Tibial nerve (tissue), 3 donors: Measurements from ENCODE around the gene DIPK2A.

Experiments used
- POLR2A ChIP-seq, 2 donors: fragments of 450-650 bp; IDR thresholded peaks; one replicate each; pipeline ENCODE4 v1.6.1; 2017; ENCODE audit warnings: antibody characterized with exemption in 2 of 2, mild to moderate bottlenecking in 2 of 2, moderate library complexity in 2 of 2
- TF ChIP-seq, protein P1 (sequence below), 5 experiments: fragments of 200-600 bp in 3 of 5; fragments of 450-650 bp in 2 of 5; sonication (generic) in 3 of 5; IDR thresholded peaks; one replicate each; pipeline ENCODE4 v1.5.1; 2016 to 2019; ENCODE audit warnings: antibody characterized with exemption in 5 of 5, mild to moderate bottlenecking in 3 of 5, moderate library complexity in 2 of 5

DNA sequence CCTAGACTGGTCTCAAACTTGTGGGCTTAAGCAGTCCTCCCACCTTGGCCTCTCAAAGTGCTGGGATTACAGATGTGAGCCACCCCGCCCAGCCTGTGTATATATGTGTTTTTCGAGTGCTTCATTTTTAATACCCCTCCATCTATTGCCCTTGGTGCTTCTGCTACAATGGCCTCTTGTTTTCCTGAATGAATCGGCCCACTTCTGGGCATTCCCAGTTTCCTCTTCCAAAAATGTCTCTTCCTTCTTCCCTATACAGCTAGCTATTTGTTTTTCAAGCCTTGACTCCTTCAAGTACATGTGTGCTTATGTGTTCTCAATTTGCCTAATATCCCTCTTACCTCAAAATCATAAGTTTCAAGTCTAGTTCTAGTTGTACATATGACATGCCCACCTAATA is 16.7 kb downstream of the DIPK2A start:
- TF ChIP-seq, protein P1, sequence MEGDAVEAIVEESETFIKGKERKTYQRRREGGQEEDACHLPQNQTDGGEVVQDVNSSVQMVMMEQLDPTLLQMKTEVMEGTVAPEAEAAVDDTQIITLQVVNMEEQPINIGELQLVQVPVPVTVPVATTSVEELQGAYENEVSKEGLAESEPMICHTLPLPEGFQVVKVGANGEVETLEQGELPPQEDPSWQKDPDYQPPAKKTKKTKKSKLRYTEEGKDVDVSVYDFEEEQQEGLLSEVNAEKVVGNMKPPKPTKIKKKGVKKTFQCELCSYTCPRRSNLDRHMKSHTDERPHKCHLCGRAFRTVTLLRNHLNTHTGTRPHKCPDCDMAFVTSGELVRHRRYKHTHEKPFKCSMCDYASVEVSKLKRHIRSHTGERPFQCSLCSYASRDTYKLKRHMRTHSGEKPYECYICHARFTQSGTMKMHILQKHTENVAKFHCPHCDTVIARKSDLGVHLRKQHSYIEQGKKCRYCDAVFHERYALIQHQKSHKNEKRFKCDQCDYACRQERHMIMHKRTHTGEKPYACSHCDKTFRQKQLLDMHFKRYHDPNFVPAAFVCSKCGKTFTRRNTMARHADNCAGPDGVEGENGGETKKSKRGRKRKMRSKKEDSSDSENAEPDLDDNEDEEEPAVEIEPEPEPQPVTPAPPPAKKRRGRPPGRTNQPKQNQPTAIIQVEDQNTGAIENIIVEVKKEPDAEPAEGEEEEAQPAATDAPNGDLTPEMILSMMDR (IDR thresholded peaks at IDR 0.05), result no peak
- TF ChIP-seq POLR2A (IDR thresholded peaks at IDR 0.05), result no peak
